Adrenal gland (tissue), 12 donors: ENCODE results near the gene PRRC2B. TPM values are rescaled to one million over a fixed set of nuclear protein-coding genes. Genes with fewer than 3 reads are reported as not detected.
"Not testable (repeated sequence)": the region's sequence is repeated elsewhere in the genome, so short reads cannot be mapped to it uniquely, and the experiment has no call there.

Source experiments
- DNase-seq, 7 donors: peaks; one replicate each; pipeline ENCODE4 v3.0.0-alpha.2; 2019 to 2020
- H3K27ac ChIP-seq, 5 donors: fragments of 200-600 bp; sonication (generic) in 4 of 5; 1 replicate in 3 of 5; 2 replicates in 2 of 5; pipeline versions ENCODE4 v1.5.1 to v1.8.0; 2016 to 2020; ENCODE audit warnings: mild to moderate bottlenecking in 1 of 5
- H3K27me3 ChIP-seq: fragments of 200-600 bp; 2 replicates; pipeline ENCODE4 v1.8.0; 2021
- H3K36me3 ChIP-seq, 2 donors: fragments of 200-600 bp; replicated peaks in 1 of 2; 1 replicate in 1 of 2; 2 replicates in 1 of 2; pipeline versions ENCODE4 v1.5.1 to v1.8.0; 2018 to 2022
- H3K4me1 ChIP-seq, 2 donors: fragments of 200-600 bp; replicated peaks in 1 of 2; 1 replicate in 1 of 2; 2 replicates in 1 of 2; pipeline versions ENCODE4 v1.5.1 to v1.8.0; 2018 to 2021
- H3K4me3 ChIP-seq, 4 donors: fragments of 200-600 bp; sonication (generic) in 3 of 4; one replicate each; pipeline ENCODE4 v1.5.1; 2016 to 2018
- H3K9me3 ChIP-seq, 3 donors: fragments of 200-600 bp; sonication (generic) in 1 of 3; replicated peaks in 1 of 3; 1 replicate in 2 of 3; 2 replicates in 1 of 3; pipeline versions ENCODE4 v1.5.1 to v1.8.0; 2016 to 2021
- POLR2A ChIP-seq, 2 donors: fragments of 450-650 bp; IDR thresholded peaks; one replicate each; pipeline ENCODE4 v1.6.1; 2017; ENCODE audit warnings: antibody characterized with exemption in 2 of 2, mild to moderate bottlenecking in 2 of 2, moderate library complexity in 1 of 2
- WGBS, 4 donors: extraction: QIAGEN DNeasy Blood & Tissue Kit in 2 of 4; methylation state at CpG; one replicate each; pipeline versions ENCODE4 v1.1.5 to v1.1.7; 2013 to 2017; 5-methylcytosine and 5-hydroxymethylcytosine counted together
- intact Hi-C, 2 donors: fragments of 100-400 bp; cut with DNase I; formaldehyde crosslinking; loops; one replicate each; pipeline versions ENCODE4 v1.14.1 to v1.15.0; 2022 to 2023
- polyA plus RNA-seq, 3 donors: library from polyadenylated mRNA; stranded (reverse); fragments of 200-250 nt in 2 of 3; fragments of 350-450 nt in 1 of 3; fragmentation: Illumina TruSeq in 1 of 3; extraction: RNeasy Lipid Tissue Mini Kit (QIAGEN cat#74804) in 1 of 3; gene quantifications; one replicate each; pipeline ENCODE4 v1.2.3, GENCODE V29; 2013 to 2014
- small RNA-seq, 2 donors: library from RNA; depleted of rRNA; stranded (forward); fragments of <200 nt; gene quantifications; one replicate each; pipeline ENCODE3, GENCODE V24; 2016
- total RNA-seq, 9 donors: library from RNA; depleted of rRNA in 4 of 9; stranded (reverse); fragments of >200 nt in 4 of 9; fragments of 120-200 nt in 1 of 9; fragmentation: NEBNext Ultra II Directional in 1 of 9; extraction: Animal tissue kit (Norgen Biotek cat#: 25700) in 1 of 9; gene quantifications; one replicate each; pipeline versions ENCODE4 v1.1.0 to v1.2.4, GENCODE V29; 2013 to 2023
- TF ChIP-seq, protein P1 (sequence below), 6 experiments: fragments of 450-650 bp in 4 of 6; fragments of 200-600 bp in 2 of 6; sonication (generic) in 1 of 6; IDR thresholded peaks; 1 replicate in 5 of 6; 2 replicates in 1 of 6; pipeline versions ENCODE4 v1.5.1 to v1.8.0; 2016 to 2021; ENCODE audit warnings: antibody characterized with exemption in 6 of 6, mild to moderate bottlenecking in 2 of 6, moderate library complexity in 1 of 6
- donor health status: healthy with polysubstance abuse.
- donor health status: Bipolar disorder and iron deficiency.
- donor health status: DM: yes; HTN: yes; CAD: no.
- donor health status: DM: no; HTN: no; CAD: no.
- donor health status: DM: no; HTN: no; CAD: no.
- donor health status: DM: yes; HTN: yes; CAD: no.

PRRC2B gene
- total and polyA plus RNA-seq, 12 donors = 42.3 to 255 (median 145) TPM

DNA sequence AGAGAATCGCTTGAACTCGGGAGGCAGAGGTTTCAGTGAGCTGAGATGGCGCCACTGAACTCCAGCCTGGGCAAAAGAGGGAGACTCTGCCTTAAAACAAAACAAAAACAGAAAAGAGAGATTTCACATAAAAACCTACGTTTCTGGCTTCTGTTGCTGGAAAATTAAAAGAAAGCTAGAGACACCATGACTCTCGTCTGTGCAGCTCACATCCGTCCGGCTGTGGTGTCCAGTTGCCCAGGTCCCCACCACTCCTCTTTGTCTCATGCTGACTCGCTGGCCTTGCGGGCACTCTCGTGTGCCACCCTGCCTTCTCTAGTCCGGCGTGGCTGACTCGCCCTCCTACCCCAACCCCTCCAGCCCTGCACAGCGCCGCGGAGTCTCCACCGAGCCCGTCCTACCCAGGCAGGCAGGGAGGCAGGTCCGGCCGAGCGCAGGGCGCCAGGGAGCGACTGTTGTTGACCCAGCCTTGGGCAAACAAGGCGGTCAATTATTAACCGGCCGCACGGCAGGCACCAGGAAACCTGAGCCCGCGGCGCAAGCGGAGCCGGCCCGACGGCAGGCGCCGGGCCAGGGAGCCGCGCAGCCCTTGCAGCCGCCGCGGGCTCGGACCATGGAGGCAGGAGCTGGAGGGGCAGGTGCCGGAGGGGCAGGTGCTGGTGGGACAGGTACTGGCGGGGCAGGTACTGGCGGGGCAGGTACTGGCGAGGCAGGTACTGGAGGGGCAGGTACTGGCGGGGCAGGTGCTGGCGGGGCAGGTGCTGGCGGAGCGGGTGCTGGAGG, 151.3 kb downstream of the PRRC2B start, which contains the start of gene PRRT1B:
Gene PRRT1B, plus strand, starts transcription at position 521 of the 783 bp plus-strand sequence. Its CDS starts 93 bp downstream, at position 614.
- WGBS, 4 donors = 15 to 41% (median 27%) methylated on average over 18 to 50 of the region's 50 CpGs
- H3K27ac ChIP-seq = no peak within 1 kb of the TSS
- intact Hi-C loops = no loop called here
- TF ChIP-seq, protein P1, sequence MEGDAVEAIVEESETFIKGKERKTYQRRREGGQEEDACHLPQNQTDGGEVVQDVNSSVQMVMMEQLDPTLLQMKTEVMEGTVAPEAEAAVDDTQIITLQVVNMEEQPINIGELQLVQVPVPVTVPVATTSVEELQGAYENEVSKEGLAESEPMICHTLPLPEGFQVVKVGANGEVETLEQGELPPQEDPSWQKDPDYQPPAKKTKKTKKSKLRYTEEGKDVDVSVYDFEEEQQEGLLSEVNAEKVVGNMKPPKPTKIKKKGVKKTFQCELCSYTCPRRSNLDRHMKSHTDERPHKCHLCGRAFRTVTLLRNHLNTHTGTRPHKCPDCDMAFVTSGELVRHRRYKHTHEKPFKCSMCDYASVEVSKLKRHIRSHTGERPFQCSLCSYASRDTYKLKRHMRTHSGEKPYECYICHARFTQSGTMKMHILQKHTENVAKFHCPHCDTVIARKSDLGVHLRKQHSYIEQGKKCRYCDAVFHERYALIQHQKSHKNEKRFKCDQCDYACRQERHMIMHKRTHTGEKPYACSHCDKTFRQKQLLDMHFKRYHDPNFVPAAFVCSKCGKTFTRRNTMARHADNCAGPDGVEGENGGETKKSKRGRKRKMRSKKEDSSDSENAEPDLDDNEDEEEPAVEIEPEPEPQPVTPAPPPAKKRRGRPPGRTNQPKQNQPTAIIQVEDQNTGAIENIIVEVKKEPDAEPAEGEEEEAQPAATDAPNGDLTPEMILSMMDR (IDR thresholded peaks at IDR 0.05) = no peak
- no peak for TF ChIP-seq POLR2A (IDR thresholded peaks at IDR 0.05)
- H3K36me3 ChIP-seq = no peaks in the 10 kb centered on the region
- no peak within 1 kb of the TSS for H3K4me3 ChIP-seq
- H3K4me1 ChIP-seq = peaks cover 0 to 8% of the 10 kb centered on the region in 2 donors
- H3K9me3 ChIP-seq = peaks cover 0 to 13% (median 10%) of the 10 kb centered on the region in 3 donors
- DNase-seq = no peak
- H3K27me3 ChIP-seq = peaks cover 16% of the 10 kb centered on the region

DNA sequence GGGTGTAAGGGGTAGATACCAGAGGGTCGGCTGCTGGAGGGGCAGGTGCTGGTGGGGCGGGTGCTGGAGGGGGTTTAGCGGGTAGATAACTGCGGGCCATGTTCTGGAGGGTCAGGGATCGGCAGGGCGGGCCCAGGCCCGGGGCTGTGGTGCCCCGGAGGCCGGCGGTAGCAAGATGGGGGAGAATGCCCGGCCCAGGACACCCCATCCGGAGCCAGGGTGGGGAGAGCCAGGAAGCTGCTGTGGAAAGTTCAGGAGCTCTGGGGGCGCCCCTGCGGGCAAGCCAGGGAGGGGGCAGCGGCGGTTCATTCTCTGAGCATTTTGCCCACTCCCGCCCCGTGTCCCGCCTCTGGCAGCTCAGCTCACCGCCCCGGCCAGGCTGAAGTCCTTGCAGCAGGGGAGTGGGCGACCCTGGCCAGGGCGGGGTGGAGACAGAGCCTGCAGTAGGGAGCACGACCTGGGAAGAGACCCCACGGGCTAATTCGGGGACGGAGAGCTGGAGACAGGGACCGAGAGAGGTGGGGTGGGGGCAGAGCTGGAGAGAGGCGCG, 152.0 kb downstream of the PRRC2B start:
- H3K36me3 ChIP-seq = no peaks in the 10 kb centered on the region
- H3K27ac ChIP-seq = no peak overlapping the region
- WGBS, 4 donors = 0 to 6% (median 3%) methylated on average over 7 to 30 of the region's 30 CpGs
- H3K4me3 ChIP-seq = no peak overlapping the region
- peaks cover 0 to 8% of the 10 kb centered on the region in 2 donors for H3K4me1 ChIP-seq
- no peak for DNase-seq
- H3K9me3 ChIP-seq = peaks cover 0 to 13% (median 10%) of the 10 kb centered on the region in 3 donors
- intact Hi-C loops = no loop called here
- H3K27me3 ChIP-seq = peaks cover 16% of the 10 kb centered on the region
- TF ChIP-seq, protein P1 (IDR thresholded peaks at IDR 0.05) = no peak
- no peak for TF ChIP-seq POLR2A (IDR thresholded peaks at IDR 0.05)

DNA sequence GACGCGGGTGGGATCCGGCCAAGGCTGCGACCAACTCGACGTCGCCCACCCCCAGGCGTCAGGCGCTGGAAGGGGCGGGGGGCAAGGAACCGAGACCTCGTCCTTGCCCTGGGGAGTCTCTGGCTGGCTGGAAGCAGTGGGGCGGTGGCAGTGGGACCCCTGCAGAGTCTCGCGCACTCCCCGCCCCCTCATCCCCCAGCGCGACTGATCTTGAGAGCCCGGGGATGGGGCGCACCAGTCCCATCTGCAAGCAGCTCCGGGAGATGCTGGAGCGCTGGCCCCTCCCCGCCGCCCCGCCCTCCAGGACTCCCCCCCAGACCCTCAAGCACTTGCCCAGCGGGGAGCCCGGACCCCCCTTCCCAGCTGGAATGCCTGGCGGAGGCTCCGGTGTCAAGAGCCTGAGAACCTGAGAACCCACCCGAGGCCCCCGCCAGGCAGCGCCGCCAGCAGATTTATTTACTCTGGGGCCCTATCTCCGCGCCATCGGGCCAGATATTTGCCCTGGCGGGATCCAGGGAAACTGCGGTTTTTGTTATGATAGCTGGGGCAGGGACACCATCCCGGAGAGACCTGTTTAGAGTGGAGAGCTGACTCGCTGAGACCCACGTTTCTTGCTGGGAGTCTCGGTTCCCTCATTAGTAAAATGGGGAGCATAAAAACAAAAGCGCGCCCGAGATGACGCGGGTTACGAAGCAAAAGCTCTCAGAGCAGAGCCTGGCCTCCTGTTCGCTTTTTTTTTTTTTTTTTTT, 152.6 kb downstream of the PRRC2B start:
- no peak overlapping the region for H3K27ac ChIP-seq
- H3K4me1 ChIP-seq = peaks cover 0 to 8% of the 10 kb centered on the region in 2 donors
- H3K4me3 ChIP-seq = no peak overlapping the region
- H3K36me3 ChIP-seq = no peaks in the 10 kb centered on the region
- H3K9me3 ChIP-seq = peaks cover 0 to 13% (median 10%) of the 10 kb centered on the region in 3 donors
- TF ChIP-seq POLR2A (IDR thresholded peaks at IDR 0.05) = no peak
- TF ChIP-seq, protein P1 (IDR thresholded peaks at IDR 0.05) = no peak
- WGBS, 4 donors = 4 to 11% (median 5%) methylated on average over 18 to 49 of the region's 49 CpGs
- H3K27me3 ChIP-seq = peaks cover 16% of the 10 kb centered on the region
- DNase-seq = no peak
- intact Hi-C loops = no loop called here

DNA sequence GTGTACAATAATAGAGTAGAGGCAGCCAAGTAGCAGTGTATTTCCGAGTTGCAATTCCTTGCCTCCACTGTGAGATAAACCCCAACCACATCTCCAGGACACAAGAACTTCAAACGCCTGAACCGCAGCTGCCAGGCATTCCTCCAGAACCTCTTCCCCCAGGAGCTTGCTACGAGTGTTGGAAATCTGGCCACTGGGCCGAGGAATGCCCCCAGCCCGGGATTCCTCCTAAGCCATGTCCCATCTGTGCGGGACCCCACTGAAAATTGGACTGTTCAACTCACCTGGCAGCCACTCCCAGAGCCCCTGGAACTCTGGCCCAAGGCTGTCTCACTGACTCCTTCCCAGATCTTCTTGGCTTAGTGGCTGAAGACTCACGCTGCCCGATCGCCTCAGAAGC, 155.3 kb downstream of the PRRC2B start:
- WGBS, 4 donors = 86 to 95% (median 88%) methylated on average over 10 of the region's 10 CpGs
- peaks cover 26% of the 10 kb centered on the region for H3K27me3 ChIP-seq
- H3K27ac ChIP-seq, H3K9me3 ChIP-seq, H3K4me3 ChIP-seq, H3K36me3 ChIP-seq, intact Hi-C loops, H3K4me1 ChIP-seq, DNase-seq: not testable (repeated sequence)

Small RNAs within 50 kb of the gene (small RNA-seq; reads per million reads assigned to genes)
- gene SNORD62A = 0 to 0.08 reads per million in 2 donors
- gene SNORD62B = 0.08 to 0.47 reads per million in 2 donors

Other genes with a start within 250 kb of the PRRC2B start
- gene FAM78A, start 117.6 kb upstream of the PRRC2B start, total RNA-seq = 10 to 100 TPM in 1 of 9 donors, 1 to 10 TPM in 8; 1.4 to 11.7 (median 6.9) TPM
- gene FAM78A, start 117.6 kb upstream of the PRRC2B start, polyA plus RNA-seq = 1 to 10 TPM; 1.1 to 6.8 (median 2.2) TPM
- 10 to 100 TPM; 11.1 to 31.4 (median 19.0) TPM for gene PLPP7, start 104.4 kb upstream of the PRRC2B start, total RNA-seq
- 10 to 100 TPM in 1 of 3 donors, 1 to 10 TPM in 2; 4.8 to 13.2 (median 10.0) TPM for gene PLPP7, start 104.4 kb upstream of the PRRC2B start, polyA plus RNA-seq
- gene POMT1, start 108.8 kb downstream of the PRRC2B start, total RNA-seq = 10 to 100 TPM; 21.3 to 47.5 (median 32.5) TPM
- 10 to 100 TPM; 10.1 to 60.9 (median 59.5) TPM for gene POMT1, start 108.8 kb downstream of the PRRC2B start, polyA plus RNA-seq
- 10 to 100 TPM; 27.4 to 97.0 (median 34.0) TPM for gene UCK1, start 137.2 kb downstream of the PRRC2B start, total RNA-seq
- gene UCK1, start 137.2 kb downstream of the PRRC2B start, polyA plus RNA-seq = 10 to 100 TPM; 17.9 to 63.9 (median 55.2) TPM
- gene PRRT1B, start 151.4 kb downstream of the PRRC2B start, total RNA-seq = not detected
- not detected for gene PRRT1B, start 151.4 kb downstream of the PRRC2B start, polyA plus RNA-seq